Hepatocyte (in vitro differentiated cells): ENCODE data around the gene GPRC5B. TPM values are rescaled to one million over a fixed set of nuclear protein-coding genes. Genes with fewer than 3 reads are reported as not detected.

Experiments used
- DNase-seq: peaks from one replicate; pipeline ENCODE4 v3.0.0-alpha.2; 2016; ENCODE audit warnings: low spot score
- H2AFZ ChIP-seq: fragments of 200-600 bp; sonication (generic); 2 replicates; pipeline ENCODE4 v1.6.0; 2016; ENCODE audit warnings: antibody characterized with exemption, mild to moderate bottlenecking
- H3K27ac ChIP-seq: fragments of 200-600 bp; sonication (generic); 2 replicates; pipeline ENCODE4 v1.5.1; 2016; ENCODE audit warnings: mild to moderate bottlenecking
- H3K27me3 ChIP-seq: fragments of 200-600 bp; sonication (generic); 2 replicates; pipeline ENCODE4 v1.6.1; 2016
- H3K36me3 ChIP-seq: fragments of 200-600 bp; sonication (generic); replicated peaks from 2 replicates; pipeline ENCODE4 v1.5.1; 2016; ENCODE audit warnings: low read depth; ENCODE audit not compliant: insufficient read depth
- H3K4me1 ChIP-seq: fragments of 200-600 bp; sonication (generic); 2 replicates; pipeline ENCODE4 v1.5.1; 2016; ENCODE audit warnings: mild to moderate bottlenecking, moderate library complexity; ENCODE audit not compliant: insufficient read depth
- H3K4me2 ChIP-seq: fragments of 200-600 bp; sonication (generic); 2 replicates; pipeline ENCODE4 v1.6.0; 2016
- H3K4me3 ChIP-seq: fragments of 200-600 bp; sonication (generic); 2 replicates; pipeline ENCODE4 v1.5.1; 2016; ENCODE audit warnings: mild to moderate bottlenecking
- H3K79me2 ChIP-seq: fragments of 200-600 bp; sonication (generic); 2 replicates; pipeline ENCODE4 v1.6.0; 2017; ENCODE audit warnings: mild to moderate bottlenecking
- H3K9me2 ChIP-seq: fragments of 200-600 bp; sonication (generic); replicated peaks from 2 replicates; pipeline ENCODE4 v1.6.0; 2017; ENCODE audit warnings: mild to moderate bottlenecking; ENCODE audit not compliant: insufficient read depth
- H3K9me3 ChIP-seq: fragments of 200-600 bp; sonication (generic); 2 replicates; pipeline ENCODE4 v1.5.1; 2016; ENCODE audit warnings: low read depth, mild to moderate bottlenecking
- H4K20me1 ChIP-seq: fragments of 200-600 bp; sonication (generic); 2 replicates; pipeline ENCODE4 v1.6.0; 2016; ENCODE audit warnings: mild to moderate bottlenecking; ENCODE audit not compliant: insufficient read depth, poor library complexity, severe bottlenecking
- EZH2 ChIP-seq: fragments of 200-600 bp; sonication (generic); IDR thresholded peaks from 2 replicates; pipeline ENCODE4 v1.6.1; 2016; ENCODE audit warnings: antibody characterized with exemption, mild to moderate bottlenecking, borderline replicate concordance
- EZH2phosphoT487 ChIP-seq: fragments of 200-600 bp; sonication (generic); IDR thresholded peaks from one replicate; pipeline ENCODE4 v1.6.1; 2018; ENCODE audit warnings: antibody characterized with exemption, mild to moderate bottlenecking, low read depth, moderate library complexity; ENCODE audit not compliant: unreplicated experiment, severe bottlenecking
- WGBS: methylation state at CpG from one replicate; pipeline ENCODE4 v1.1.6; 2016; ENCODE audit warnings: low lambda C conversion rate; ENCODE audit errors: missing lambda C conversion rate; 5-methylcytosine and 5-hydroxymethylcytosine counted together
- polyA plus RNA-seq: library from polyadenylated mRNA; unstranded; fragments of >200 nt; fragmentation: Nextera tagmentation; extraction: Ambion mirVana; gene quantifications from 2 replicates; pipeline ENCODE4 v1.2.1, GENCODE V29; 2016
- total RNA-seq: library from RNA; depleted of rRNA; stranded (reverse); fragments of >200 nt; gene quantifications from 2 replicates; pipeline ENCODE4 v1.2.3, GENCODE V29; 2014
- TF ChIP-seq, protein P1 (sequence below): fragments of 200-600 bp; sonication (generic); IDR thresholded peaks from 2 replicates; pipeline ENCODE4 v1.5.1; 2016; ENCODE audit warnings: antibody characterized with exemption, mild to moderate bottlenecking; ENCODE audit not compliant: poor library complexity

Gene GPRC5B
- total and polyA plus RNA-seq, 2 experiments from 2014 or later: 36.2 to 73.1 TPM

DNA sequence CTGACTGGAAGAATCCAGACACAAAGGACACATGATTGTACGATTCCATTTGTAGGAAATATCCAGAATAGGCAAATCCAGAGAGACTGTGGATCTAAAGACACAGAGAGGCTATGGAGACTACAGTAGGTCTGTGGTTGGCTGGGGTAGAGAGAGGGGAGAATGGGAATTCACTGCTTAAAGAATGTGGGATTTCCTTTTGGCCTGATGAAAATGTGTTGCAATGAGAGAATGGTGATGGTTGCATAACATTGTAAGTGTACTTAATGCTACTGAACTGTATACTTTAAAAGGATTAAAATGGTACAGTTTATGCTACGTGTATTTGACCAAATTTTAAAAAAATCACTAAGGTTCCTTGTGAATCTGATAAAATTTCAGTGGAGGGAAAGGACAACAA lies 62.1 kb downstream of the GPRC5B start:
- Histone ChIP-seq H3K27ac (no peak overlapping the region), H3K27me3 (no peaks in the 10 kb centered on the region), H2AFZ (no peak overlapping the region), H3K79me2 (no peaks in the 10 kb centered on the region), H3K9me2 (no peaks in the 10 kb centered on the region), H4K20me1 (no peaks in the 10 kb centered on the region), H3K36me3 (no peaks in the 10 kb centered on the region), H3K4me2 (no peak overlapping the region), H3K9me3 (no peaks in the 10 kb centered on the region), H3K4me3 (no peak overlapping the region), H3K4me1 (no peaks in the 10 kb centered on the region)
- DNase-seq: no peak
- WGBS: 84% methylated on average over 2 of the region's 2 CpGs
- TF ChIP-seq EZH2phosphoT487 (no peak), EZH2 (no peak)
- TF ChIP-seq, protein P1, sequence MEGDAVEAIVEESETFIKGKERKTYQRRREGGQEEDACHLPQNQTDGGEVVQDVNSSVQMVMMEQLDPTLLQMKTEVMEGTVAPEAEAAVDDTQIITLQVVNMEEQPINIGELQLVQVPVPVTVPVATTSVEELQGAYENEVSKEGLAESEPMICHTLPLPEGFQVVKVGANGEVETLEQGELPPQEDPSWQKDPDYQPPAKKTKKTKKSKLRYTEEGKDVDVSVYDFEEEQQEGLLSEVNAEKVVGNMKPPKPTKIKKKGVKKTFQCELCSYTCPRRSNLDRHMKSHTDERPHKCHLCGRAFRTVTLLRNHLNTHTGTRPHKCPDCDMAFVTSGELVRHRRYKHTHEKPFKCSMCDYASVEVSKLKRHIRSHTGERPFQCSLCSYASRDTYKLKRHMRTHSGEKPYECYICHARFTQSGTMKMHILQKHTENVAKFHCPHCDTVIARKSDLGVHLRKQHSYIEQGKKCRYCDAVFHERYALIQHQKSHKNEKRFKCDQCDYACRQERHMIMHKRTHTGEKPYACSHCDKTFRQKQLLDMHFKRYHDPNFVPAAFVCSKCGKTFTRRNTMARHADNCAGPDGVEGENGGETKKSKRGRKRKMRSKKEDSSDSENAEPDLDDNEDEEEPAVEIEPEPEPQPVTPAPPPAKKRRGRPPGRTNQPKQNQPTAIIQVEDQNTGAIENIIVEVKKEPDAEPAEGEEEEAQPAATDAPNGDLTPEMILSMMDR: no peak

DNA sequence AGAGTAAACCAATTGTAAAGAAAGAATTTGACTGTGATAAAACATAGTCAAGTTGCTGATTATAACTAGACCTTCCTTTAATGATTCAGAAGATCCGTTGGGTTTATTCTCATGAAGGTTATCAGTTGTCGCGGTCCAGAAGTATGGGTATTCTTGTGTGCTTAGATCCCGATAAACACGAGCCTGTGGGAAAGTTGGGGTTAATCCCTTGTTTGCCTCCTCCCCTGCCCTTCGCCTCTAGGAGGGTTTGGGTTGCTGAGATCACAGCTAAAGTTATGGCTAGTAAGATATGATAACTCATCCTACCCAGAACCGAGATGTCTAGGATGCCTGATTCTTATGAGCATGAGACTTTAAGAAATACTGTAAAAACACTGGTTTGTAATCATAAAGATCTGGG lies 66.8 kb downstream of the GPRC5B start:
- TF ChIP-seq, protein P1: no peak
- TF ChIP-seq EZH2 (no peak), EZH2phosphoT487 (no peak)
- H4K20me1 ChIP-seq: no peaks in the 10 kb centered on the region
- DNase-seq: no peak
- H3K9me2 ChIP-seq: no peaks in the 10 kb centered on the region
- H2AFZ ChIP-seq: no peak overlapping the region
- H3K4me1 ChIP-seq: no peaks in the 10 kb centered on the region
- H3K9me3 ChIP-seq: no peaks in the 10 kb centered on the region
- H3K36me3 ChIP-seq: no peaks in the 10 kb centered on the region
- H3K79me2 ChIP-seq: no peaks in the 10 kb centered on the region
- no peak overlapping the region for H3K4me2 ChIP-seq
- H3K27ac ChIP-seq: no peak overlapping the region
- H3K4me3 ChIP-seq: no peak overlapping the region
- H3K27me3 ChIP-seq: no peaks in the 10 kb centered on the region
- WGBS: 57% methylated on average over 7 of the region's 7 CpGs

DNA sequence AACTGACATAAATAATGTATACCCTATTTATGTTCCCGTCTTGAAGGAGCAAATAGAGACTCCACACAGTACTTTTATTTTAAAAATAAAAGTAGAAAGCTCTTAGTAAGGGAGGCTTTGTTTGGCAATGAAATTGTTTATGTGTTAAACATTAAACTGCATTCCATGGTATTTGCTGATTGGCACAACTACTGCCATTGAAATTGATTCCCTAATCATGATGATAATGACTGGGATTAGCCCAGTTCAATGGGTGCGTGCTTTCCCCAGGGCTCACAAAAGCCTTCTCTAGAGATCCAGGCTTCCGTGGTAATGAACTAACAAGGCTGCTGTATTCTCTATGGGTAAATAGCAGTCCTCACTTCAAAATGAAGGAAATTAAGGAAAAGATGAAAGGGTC lies 67.5 kb downstream of the GPRC5B start:
- Histone ChIP-seq H3K27me3 (no peaks in the 10 kb centered on the region), H3K4me2 (no peak overlapping the region), H3K4me3 (no peak overlapping the region), H3K36me3 (no peaks in the 10 kb centered on the region), H3K4me1 (no peaks in the 10 kb centered on the region), H3K9me2 (no peaks in the 10 kb centered on the region), H2AFZ (no peak overlapping the region), H4K20me1 (no peaks in the 10 kb centered on the region), H3K79me2 (no peaks in the 10 kb centered on the region), H3K9me3 (no peaks in the 10 kb centered on the region), H3K27ac (no peak overlapping the region)
- WGBS: 64% methylated on average over 3 of the region's 3 CpGs
- no peak for TF ChIP-seq EZH2phosphoT487
- TF ChIP-seq, protein P1: no peak
- DNase-seq: no peak

DNA sequence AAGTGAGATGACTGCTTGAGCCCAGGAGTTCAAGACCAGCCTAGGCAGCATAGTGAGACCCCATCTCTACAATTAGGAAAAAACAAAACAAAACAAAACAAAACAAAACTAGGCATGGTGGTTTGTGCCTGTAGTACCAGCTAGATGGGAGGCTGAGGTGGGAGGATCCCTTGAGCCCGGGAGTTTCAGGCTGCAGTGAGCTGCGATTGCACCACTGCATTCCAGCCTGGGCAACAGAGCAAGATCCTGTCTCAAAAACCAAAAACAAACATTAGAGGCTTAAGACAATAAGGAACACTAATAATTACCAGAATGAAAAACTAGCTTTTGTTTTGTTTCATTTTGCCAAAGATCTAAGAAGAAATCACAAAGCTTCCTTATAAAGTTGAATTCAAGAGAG lies 69.2 kb downstream of the GPRC5B start:
- TF ChIP-seq, protein P1: no peak
- TF ChIP-seq EZH2phosphoT487 (no peak), EZH2 (no peak)
- no peak overlapping the region for H3K4me2 ChIP-seq
- H3K4me3 ChIP-seq: no peak overlapping the region
- no peaks in the 10 kb centered on the region for H3K4me1 ChIP-seq
- no peaks in the 10 kb centered on the region for H3K36me3 ChIP-seq
- no peaks in the 10 kb centered on the region for H4K20me1 ChIP-seq
- H3K9me3 ChIP-seq: no peaks in the 10 kb centered on the region
- H3K9me2 ChIP-seq: no peaks in the 10 kb centered on the region
- WGBS: 81% methylated on average over 2 of the region's 2 CpGs
- H3K79me2 ChIP-seq: no peaks in the 10 kb centered on the region
- H3K27me3 ChIP-seq: no peaks in the 10 kb centered on the region
- no peak overlapping the region for H3K27ac ChIP-seq
- no peak for DNase-seq
- no peak overlapping the region for H2AFZ ChIP-seq
